CD4-positive, alpha-beta T cell treated with Interleukin-17A for 1 hour (primary cell): ENCODE results near the gene NOL12.
A peak's percentile ranks its signal among the peaks of the same experiment; 100 is the strongest.
"Not testable (repeated sequence)": the region's sequence is repeated elsewhere in the genome, so short reads cannot be mapped to it uniquely, and the experiment has no call there.

ENCODE experiments used
- DNase-seq: peaks from one replicate; pipeline ENCODE4 v3.0.0-alpha.2; 2020

The NOL12 gene

DNA sequence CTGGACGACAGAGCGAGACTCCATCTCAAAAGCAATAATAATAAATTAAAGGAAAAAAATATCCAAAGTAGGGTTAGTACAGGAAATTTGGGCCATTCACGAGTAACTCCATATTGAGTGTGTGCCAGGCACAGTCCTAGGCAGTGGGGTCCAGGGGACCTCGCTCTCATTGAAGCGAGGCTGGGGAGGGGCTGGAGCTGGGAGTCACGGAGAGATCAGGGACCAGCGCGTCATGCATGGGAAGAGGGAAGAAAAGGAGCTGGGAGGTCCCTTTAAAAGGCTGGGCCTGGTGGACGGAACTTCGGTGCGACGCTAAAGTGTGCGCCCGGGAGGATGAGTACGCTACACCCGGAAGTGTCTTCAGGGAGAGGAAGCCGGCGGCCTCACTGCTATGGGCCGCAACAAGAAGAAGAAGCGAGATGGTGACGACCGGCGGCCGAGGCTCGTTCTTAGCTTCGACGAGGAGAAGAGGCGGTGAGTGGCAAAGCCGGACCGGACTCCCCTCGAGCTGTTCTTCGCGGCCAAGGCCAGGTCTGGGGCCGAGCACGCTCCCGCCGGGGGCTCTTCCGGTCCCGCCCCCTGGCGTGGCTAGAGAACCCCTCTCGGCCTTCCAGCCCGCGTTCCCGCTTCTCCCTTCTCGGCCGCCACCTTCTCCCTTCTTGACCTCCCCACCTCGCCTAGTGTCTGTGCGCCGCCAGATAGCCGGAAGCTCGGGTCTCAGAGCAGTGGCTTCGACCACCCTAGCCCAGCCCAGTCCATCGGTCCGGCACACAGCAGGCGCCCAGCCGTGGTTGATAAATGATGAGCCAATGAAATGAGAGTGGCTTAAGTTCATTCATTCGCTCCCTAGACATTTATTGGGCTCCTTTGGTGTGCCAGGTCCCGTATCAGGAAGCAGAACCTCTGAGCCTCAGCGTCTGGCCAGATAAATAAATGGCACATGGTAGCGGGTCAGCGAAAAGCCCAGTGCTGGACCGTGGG, at the start of gene NOL12:
TSS of gene NOL12 (plus strand) at position 342 of the 981 bp plus-strand sequence. CDS start at position 392, 50 bp downstream.
- DNase-seq = peak; percentile 87

- no peak for DNase-seq
Observed at GRCh38 chr22:37636949-37637273, 49.2 kb upstream of the NOL12 start.

DNA sequence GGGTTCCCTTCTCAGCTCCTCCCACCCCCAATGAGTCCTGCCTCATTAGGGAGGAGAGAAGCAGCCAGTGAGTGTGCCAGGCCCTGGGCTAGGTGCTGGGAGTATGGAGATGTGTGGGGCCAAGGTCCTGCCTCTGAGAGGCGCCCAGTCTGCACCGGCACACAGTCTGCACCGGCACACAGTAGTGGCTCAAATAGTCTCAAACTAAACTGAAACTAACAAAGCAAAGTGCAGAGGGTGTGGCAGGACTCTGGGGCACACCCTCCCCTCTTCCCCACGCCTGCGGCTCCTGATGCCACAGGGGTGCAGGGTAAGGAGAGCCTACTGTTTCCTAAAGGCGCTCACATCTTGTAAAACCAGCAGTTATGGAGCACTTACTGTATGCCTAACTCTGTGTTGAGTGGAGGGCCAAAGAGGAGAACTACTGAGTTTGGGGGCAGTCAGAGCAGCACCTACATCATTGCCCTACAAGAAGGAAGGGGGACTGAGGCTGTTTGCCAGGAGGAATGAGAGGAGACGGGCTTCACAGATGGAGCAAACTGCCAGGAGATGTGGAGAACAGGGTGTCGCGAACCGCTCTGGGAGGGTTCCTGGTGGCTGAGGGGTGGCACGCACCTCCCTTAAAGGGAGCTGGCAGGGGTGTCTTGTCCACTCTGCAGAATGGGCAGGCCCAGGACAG, 47.6 kb upstream of the NOL12 start:
- DNase-seq = peak; percentile 54

DNA sequence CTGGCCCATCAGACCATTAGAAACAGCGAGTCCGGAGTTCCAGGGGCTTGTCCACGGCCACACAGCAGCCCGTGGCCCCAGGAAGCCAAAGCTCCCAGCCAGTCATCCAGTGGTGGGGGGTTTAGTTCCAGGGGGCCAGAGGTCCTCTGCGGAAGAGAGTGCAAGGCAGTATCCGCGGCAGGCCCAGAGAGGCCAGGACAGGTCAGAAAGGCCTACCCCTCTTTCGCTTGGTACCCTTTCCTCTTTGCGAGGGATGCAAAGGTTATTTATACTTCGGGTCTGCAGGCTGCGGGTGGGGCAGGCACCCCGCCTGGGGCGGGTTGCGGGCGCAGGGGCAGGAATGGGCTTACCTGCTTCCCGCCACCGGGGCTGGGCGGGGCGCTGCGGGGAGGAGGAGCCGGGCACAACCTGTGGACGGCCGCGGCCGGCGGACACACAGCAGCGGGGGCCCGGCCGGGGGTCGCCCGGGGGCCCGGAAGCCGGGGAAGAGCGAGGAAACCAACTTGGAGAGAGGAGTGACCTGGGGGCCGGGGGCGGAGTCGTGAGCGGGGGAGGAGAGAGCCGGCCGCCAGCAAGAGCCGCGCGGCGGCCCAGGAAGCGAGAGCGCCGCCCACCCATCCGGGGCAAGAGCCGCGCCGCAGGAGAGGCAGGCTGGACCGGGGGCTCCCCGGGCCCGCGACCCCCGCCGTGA, 46.9 kb upstream of the NOL12 start, which contains the start of gene SH3BP1:
TSS of gene SH3BP1 (plus strand) at position 600 of the 691 bp plus-strand sequence. CDS start 119 bp downstream, outside the sequence.
- DNase-seq = peak; percentile 66

DNA sequence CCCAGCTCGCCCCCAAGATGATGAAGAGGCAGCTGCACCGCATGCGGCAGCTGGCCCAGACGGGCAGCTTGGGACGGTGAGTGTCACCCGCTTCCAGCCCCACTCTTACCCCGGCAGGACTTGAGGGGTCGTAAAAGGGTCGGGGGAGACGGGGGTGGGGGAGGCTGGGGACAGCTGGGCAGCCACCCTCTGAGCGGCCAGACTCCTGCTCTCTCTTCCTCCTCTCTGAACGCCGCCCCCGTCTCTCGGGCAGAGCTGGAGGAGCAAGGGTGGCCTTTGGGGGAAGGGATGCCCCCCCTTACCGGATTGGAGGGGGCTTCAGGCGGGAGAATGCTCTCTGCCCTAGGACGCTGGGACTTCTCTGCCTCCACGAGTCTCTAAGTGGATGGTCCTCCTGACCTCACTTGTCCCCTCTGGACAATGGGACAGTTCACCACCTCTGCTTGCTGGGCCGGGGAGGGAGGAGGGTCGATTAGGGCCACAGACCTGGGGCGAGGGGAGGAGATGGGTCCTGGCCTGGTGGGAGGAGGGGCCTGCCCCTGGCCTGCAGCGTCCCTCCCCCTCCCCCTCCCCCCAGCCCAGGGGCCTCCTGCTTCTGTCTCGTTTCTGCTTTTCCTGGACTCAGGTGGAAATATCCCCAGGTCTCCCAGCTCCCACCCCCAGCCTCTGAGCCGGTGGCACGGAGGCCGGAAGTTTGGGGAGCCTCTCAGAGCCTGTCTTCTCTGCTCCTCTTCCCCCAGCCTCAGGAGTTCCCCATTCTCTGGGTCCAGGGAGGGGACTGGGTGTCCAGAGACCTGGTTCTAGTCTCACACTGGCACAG, 46.2 kb upstream of the NOL12 start:
- no peak for DNase-seq

- no peak for DNase-seq
Observed at GRCh38 chr22:37640591-37641560, 45.3 kb upstream of the NOL12 start.

DNA sequence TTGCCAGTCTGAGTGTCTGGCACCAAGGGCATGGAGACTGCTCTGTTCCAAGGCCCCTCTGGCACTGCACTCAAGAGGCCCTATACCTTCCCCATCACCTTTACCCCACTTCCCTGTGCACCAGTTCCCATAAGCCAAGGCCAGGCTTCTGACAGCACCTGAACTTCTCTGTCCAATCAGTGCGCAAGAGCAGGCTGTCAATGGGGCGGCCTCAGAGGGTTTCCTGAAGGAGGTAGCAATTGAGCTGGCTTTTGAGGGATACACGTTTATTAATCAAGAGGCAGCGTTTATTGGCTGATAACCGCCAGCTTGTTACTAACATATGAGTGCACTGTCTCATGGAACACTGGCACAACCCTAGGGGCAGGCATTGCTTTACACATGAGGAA, 44.6 kb upstream of the NOL12 start:
- no peak for DNase-seq

- DNase-seq = peak; percentile 86
Observed at GRCh38 chr22:37643225-37643847, 42.8 kb upstream of the NOL12 start.

DNA sequence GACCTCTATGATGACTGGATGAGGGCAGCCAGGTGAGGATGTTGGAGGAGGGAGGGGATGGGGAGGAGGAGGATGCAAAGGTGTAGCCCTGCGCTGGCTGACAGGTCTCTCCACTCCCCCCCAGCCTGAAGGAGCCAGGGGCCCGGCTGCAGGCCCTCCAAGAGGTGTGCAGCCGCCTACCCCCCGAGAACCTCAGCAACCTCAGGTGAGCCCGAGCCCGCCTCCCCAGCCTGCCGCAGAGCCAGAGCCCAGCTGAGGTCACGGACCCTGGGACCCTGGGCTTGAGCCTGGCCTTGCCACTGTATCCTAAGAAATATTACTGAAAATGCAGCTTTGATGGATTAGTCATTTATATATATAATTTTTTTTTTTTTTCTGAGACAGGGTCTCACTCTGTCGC, 38.8 kb upstream of the NOL12 start:
- DNase-seq = no peak

DNA sequence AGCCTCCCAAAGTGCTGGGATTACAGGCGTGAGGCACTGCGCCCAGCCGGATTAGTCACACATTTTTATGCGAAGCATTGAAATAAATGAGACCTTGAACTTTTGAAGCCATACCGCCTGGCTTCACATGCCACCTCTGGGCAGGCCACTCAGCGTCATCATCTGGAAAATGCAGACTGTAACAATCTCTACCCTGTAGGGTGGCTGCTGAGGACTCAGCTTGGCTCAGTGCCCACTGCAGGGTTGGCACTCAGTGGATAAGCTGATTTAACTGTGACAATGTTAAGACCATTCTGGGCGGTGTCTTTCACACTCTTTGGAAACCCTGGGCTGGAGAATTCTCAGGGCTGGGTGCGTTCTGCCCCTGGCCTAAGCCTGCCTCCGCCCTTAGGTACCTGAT, 38.2 kb upstream of the NOL12 start:
- no peak for DNase-seq

DNA sequence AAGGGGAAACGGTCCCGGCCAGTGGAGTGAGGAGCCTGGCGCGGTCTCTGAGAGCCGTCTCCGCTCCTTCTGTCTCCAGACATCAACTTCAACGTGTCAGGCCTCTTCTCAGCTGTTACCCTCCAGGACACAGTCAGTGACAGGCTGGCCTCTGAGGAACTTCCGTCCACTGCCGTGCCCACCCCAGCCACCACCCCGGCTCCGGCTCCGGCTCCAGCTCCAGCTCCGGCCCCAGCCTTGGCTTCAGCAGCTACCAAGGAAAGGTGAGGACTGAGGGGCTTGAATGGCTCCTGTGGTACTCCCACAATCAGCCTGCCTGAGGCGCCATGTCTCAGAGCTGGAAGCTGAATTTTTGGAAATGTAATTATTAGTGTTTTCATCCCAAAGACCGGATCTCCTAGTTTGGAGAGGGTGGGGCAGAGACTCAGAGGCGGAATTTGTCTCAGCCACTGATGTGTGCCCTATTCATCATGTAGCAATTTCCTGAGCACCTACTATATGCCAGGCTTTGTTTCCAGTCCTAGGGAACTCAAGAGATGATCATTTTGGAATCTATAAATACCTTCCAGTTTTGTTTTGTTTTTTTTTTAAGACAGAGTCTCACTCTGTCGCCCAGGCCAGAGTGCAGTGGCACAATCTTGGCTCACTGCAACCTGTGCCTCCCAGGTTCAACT, 35.5 kb upstream of the NOL12 start:
- DNase-seq = no peak

- no peak for DNase-seq
Observed at GRCh38 chr22:37654563-37655251, 31.4 kb upstream of the NOL12 start.

GRCh38 chr22:37655252-37655563, 30.9 kb upstream of the NOL12 start:
- no peak for DNase-seq

DNA sequence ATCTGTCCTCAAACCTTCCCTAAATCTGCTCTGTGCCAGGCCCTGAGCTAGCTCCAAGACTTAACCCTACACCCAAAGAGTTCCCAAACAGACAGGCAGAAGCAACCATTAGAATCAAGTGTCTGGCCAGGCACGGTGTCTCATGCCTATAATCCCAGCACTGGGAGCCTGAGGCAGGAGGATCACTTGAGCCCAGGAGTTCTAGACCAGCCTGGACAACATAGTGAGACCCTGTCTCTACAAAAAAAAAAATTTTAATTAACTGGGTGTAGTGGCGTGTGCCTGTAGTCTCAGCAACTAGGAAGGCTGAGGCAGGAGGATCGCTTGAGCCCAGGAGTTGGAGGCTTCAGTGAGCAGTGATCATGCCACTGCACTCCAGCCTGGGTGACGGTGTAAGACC, 29.6 kb upstream of the NOL12 start:
- DNase-seq = not testable (repeated sequence)

GRCh38 chr22:37657590-37658132, 28.5 kb upstream of the NOL12 start:
- no peak for DNase-seq

DNA sequence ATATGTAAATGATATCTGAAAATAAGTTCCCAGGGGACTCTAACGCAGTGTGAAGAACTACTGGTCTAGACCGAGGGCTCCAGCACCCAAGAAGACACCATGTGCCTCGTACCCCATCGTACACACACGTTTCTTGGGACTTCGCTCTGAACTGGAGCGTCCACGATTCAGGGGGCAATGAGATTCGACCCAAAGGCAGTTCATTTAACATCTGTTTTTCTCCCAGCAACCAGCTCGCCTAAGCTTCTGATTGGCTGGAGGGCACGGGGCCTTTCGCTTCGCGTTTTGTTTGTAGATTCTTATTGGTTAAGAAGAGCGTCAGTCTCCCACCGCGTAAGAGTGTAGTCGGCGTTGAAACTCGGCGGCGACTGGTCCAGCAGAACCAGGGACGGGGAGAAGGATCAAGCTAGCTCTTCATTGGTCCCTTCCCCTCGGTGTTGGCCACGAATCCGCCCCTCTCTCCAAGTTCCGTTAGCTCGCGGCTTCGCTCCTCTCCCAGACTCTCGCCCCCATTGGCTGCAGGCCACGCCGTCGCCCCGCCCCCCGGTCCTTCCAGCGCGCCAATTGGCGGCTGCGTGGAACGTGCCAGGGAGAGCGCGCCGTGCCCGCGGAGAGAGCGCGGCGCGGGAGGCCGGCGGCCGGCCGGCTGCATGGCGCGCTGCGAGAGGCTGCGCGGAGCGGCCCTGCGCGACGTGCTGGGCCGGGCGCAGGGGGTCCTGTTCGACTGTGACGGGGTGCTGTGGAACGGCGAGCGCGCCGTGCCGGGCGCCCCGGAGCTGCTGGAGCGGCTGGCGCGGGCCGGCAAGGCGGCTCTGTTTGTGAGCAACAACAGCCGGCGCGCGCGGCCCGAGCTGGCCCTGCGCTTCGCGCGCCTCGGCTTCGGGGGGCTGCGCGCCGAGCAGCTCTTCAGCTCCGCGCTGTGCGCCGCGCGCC, 27.7 kb upstream of the NOL12 start, which contains the start of gene PDXP:
TSS of gene PDXP (plus strand) at position 591 of the 933 bp plus-strand sequence. CDS start at position 651, 60 bp downstream.
- DNase-seq = peak; percentile 99

DNA sequence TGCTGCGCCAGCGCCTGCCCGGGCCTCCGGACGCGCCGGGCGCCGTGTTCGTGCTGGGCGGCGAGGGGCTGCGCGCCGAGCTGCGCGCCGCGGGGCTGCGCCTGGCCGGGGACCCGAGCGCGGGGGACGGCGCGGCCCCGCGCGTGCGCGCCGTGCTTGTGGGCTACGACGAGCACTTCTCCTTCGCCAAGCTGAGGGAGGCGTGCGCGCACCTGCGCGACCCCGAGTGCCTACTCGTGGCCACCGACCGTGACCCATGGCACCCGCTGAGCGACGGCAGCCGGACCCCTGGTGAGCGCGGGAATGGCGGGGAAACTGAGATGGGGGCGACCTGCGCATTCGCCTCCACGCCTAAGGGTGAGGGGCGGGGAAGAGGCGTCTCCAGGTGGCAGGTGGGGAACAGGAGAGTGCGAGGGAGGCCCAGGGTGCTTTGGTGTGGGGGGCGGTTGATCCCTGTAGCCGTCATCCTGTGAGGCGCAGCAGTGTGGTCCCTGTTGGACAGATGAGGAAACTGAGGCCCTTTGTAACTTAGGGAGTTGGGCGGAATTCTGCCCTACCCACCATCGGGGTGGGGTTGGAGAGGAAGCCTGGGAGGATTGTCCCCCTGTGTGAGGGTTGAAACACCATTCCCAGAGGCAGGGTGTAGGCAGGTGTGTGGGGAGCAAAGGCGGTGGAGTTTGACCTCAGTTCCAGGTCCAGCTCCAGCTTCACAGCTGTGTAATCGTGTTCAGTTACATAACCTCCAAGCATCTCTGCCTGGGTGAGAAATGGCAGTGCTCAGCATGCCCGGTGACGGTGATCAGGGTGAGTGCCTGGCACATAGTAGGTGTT, 26.9 kb upstream of the NOL12 start:
- DNase-seq = no peak
